Central memory CD8-positive, alpha-beta T cell (primary cell): ENCODE results near the gene ZCCHC17.
"Not testable (repeated sequence)": the region's sequence is repeated elsewhere in the genome, so short reads cannot be mapped to it uniquely, and the experiment has no call there.

Experiments
- ATAC-seq: fragments of 150-1000 bp; cut with Tn5 transposase; replicated peaks from 2 replicates; pipeline ENCODE4 v1.10.0; 2022; ENCODE audit warnings: mild to moderate bottlenecking, moderate FRiP score, moderate number of reproducible peaks; ENCODE audit not compliant: poor library complexity, severe bottlenecking; ENCODE audit errors: extremely low read depth
- DNase-seq, 2 donors: peaks; one replicate each; pipeline ENCODE4 v3.0.0; 2021; ENCODE audit warnings: low spot score in 2 of 2
- H3K27ac Mint-ChIP-seq: one replicate; pipeline ENCODE4 v1.8.0; 2022; ENCODE audit warnings: low read depth, mild to moderate bottlenecking, moderate library complexity, mixed read lengths
- H3K27me3 Mint-ChIP-seq: one replicate; pipeline ENCODE4 v1.8.0; 2022; ENCODE audit warnings: mixed read lengths
- H3K36me3 Mint-ChIP-seq: one replicate; pipeline ENCODE4 v1.8.0; 2022; ENCODE audit warnings: mild to moderate bottlenecking, moderate library complexity, mixed read lengths; ENCODE audit not compliant: insufficient read depth
- H3K4me1 Mint-ChIP-seq: one replicate; pipeline ENCODE4 v1.8.0; 2022; ENCODE audit warnings: mixed read lengths
- H3K4me3 Mint-ChIP-seq: one replicate; pipeline ENCODE4 v1.8.0; 2022; ENCODE audit warnings: mild to moderate bottlenecking, moderate library complexity, mixed read lengths
- H3K9me3 Mint-ChIP-seq: one replicate; pipeline ENCODE4 v1.8.0; 2022; ENCODE audit warnings: mixed read lengths

ZCCHC17 gene

GRCh38 chr1:31282426-31282825 lies 14.4 kb upstream of the ZCCHC17 start:
- H3K27me3 Mint-ChIP-seq, H3K4me3 Mint-ChIP-seq, ATAC-seq, DNase-seq, H3K9me3 Mint-ChIP-seq, H3K27ac Mint-ChIP-seq: not testable (repeated sequence)
- H3K4me1 Mint-ChIP-seq, result peaks cover 11% of the 10 kb centered on the region
- H3K36me3 Mint-ChIP-seq, result peaks cover 58% of the 10 kb centered on the region

GRCh38 chr1:31287791-31288190 lies 9.0 kb upstream of the ZCCHC17 start:
- not testable (repeated sequence) for H3K27ac Mint-ChIP-seq, H3K9me3 Mint-ChIP-seq, H3K4me3 Mint-ChIP-seq, H3K27me3 Mint-ChIP-seq, ATAC-seq, DNase-seq
- H3K36me3 Mint-ChIP-seq, result peaks cover 65% of the 10 kb centered on the region
- H3K4me1 Mint-ChIP-seq, result peaks cover 15% of the 10 kb centered on the region

GRCh38 chr1:31289021-31289420 lies 7.8 kb upstream of the ZCCHC17 start:
- no peak overlapping the region for H3K27ac Mint-ChIP-seq
- H3K4me3 Mint-ChIP-seq, result no peak overlapping the region
- H3K4me1 Mint-ChIP-seq, result peaks cover 12% of the 10 kb centered on the region
- H3K9me3 Mint-ChIP-seq, result no peaks in the 10 kb centered on the region
- DNase-seq (no peak), ATAC-seq (no peak)
- no peaks in the 10 kb centered on the region for H3K27me3 Mint-ChIP-seq
- peaks cover 65% of the 10 kb centered on the region for H3K36me3 Mint-ChIP-seq

- H3K4me1 Mint-ChIP-seq, result peaks cover 6% of the 10 kb centered on the region
- H3K9me3 Mint-ChIP-seq, result no peaks in the 10 kb centered on the region
Observed at GRCh38 chr1:31295874-31296485, 852 bp upstream of the ZCCHC17 start.

GRCh38 chr1:31297277-31298247 lies 730 bp downstream of the ZCCHC17 start:
- Mint-ChIP-seq H3K36me3 (peaks cover 21% of the 10 kb centered on the region), H3K4me3 (no peak overlapping the region), H3K27me3 (no peaks in the 10 kb centered on the region), H3K9me3 (no peaks in the 10 kb centered on the region), H3K27ac (no peak overlapping the region), H3K4me1 (peaks cover 5% of the 10 kb centered on the region)
- no peak for ATAC-seq
- no peak for DNase-seq

More at GRCh38 chr1:31295874-31296485, 852 bp upstream of the ZCCHC17 start:
- Mint-ChIP-seq H3K36me3 (peaks cover 32% of the 10 kb centered on the region), H3K4me3 (no peak overlapping the region), H3K27ac (no peak overlapping the region), H3K27me3 (no peaks in the 10 kb centered on the region)
- ATAC-seq, result no peak
- DNase-seq, result no peak

GRCh38 chr1:31299365-31299764 lies 2.5 kb downstream of the ZCCHC17 start:
- peak overlapping the region; percentile 61 for H3K27ac Mint-ChIP-seq

GRCh38 chr1:31300193-31300592 lies 3.4 kb downstream of the ZCCHC17 start:
- peak overlapping the region; percentile 45 for H3K4me3 Mint-ChIP-seq
- DNase-seq (no peak), ATAC-seq (no peak)

More at GRCh38 chr1:31299365-31299764, 2.5 kb downstream of the ZCCHC17 start:
- peaks cover 6% of the 10 kb centered on the region for H3K4me1 Mint-ChIP-seq
- H3K27me3 Mint-ChIP-seq, result no peaks in the 10 kb centered on the region
- H3K36me3 Mint-ChIP-seq, result peaks cover 11% of the 10 kb centered on the region
- ATAC-seq (no peak), DNase-seq (no peak)
- H3K4me3 Mint-ChIP-seq, result no peak overlapping the region
- no peaks in the 10 kb centered on the region for H3K9me3 Mint-ChIP-seq

GRCh38 chr1:31302709-31303441 lies 6.0 kb downstream of the ZCCHC17 start:
- no peaks in the 10 kb centered on the region for H3K27me3 Mint-ChIP-seq
- no peaks in the 10 kb centered on the region for H3K9me3 Mint-ChIP-seq
- H3K36me3 Mint-ChIP-seq, result peaks cover 9% of the 10 kb centered on the region
- DNase-seq, result no peak
- no peak overlapping the region for H3K4me3 Mint-ChIP-seq
- peak overlapping the region; percentile 67 for H3K27ac Mint-ChIP-seq
- peaks cover 13% of the 10 kb centered on the region for H3K4me1 Mint-ChIP-seq
- no peak for ATAC-seq

More at GRCh38 chr1:31300193-31300592, 3.4 kb downstream of the ZCCHC17 start:
- Mint-ChIP-seq H3K4me1 (peaks cover 6% of the 10 kb centered on the region), H3K36me3 (peaks cover 7% of the 10 kb centered on the region), H3K9me3 (no peaks in the 10 kb centered on the region), H3K27me3 (no peaks in the 10 kb centered on the region), H3K27ac (peak overlapping the region; percentile 61)

- no peaks in the 10 kb centered on the region for H3K9me3 Mint-ChIP-seq
- no peak overlapping the region for H3K27ac Mint-ChIP-seq
- ATAC-seq (no peak), DNase-seq (no peak)
- no peak overlapping the region for H3K4me3 Mint-ChIP-seq
- no peaks in the 10 kb centered on the region for H3K27me3 Mint-ChIP-seq
- peaks cover 13% of the 10 kb centered on the region for H3K4me1 Mint-ChIP-seq
- peaks cover 21% of the 10 kb centered on the region for H3K36me3 Mint-ChIP-seq
Observed at GRCh38 chr1:31306278-31306677, 9.4 kb downstream of the ZCCHC17 start.

GRCh38 chr1:31308036-31308435 lies 11.2 kb downstream of the ZCCHC17 start:
- ATAC-seq, result no peak
- Mint-ChIP-seq H3K4me1 (peaks cover 13% of the 10 kb centered on the region), H3K27me3 (no peaks in the 10 kb centered on the region), H3K36me3 (peaks cover 21% of the 10 kb centered on the region), H3K9me3 (no peaks in the 10 kb centered on the region), H3K27ac (no peak overlapping the region), H3K4me3 (no peak overlapping the region)
- no peak for DNase-seq

GRCh38 chr1:31310198-31310597 lies 13.4 kb downstream of the ZCCHC17 start:
- ATAC-seq (no peak), DNase-seq (no peak)
- Mint-ChIP-seq H3K27ac (no peak overlapping the region), H3K4me1 (peaks cover 7% of the 10 kb centered on the region), H3K27me3 (no peaks in the 10 kb centered on the region), H3K9me3 (no peaks in the 10 kb centered on the region), H3K36me3 (peaks cover 34% of the 10 kb centered on the region), H3K4me3 (no peak overlapping the region)

- DNase-seq (no peak), ATAC-seq (no peak)
- Mint-ChIP-seq H3K36me3 (peaks cover 43% of the 10 kb centered on the region), H3K9me3 (no peaks in the 10 kb centered on the region), H3K27me3 (no peaks in the 10 kb centered on the region), H3K4me1 (no peaks in the 10 kb centered on the region), H3K27ac (no peak overlapping the region), H3K4me3 (no peak overlapping the region)
Observed at GRCh38 chr1:31315902-31316301, 19.1 kb downstream of the ZCCHC17 start.
